ENCODE measurements around the gene GRB10.

- TF ChIP-seq, protein P1, sequence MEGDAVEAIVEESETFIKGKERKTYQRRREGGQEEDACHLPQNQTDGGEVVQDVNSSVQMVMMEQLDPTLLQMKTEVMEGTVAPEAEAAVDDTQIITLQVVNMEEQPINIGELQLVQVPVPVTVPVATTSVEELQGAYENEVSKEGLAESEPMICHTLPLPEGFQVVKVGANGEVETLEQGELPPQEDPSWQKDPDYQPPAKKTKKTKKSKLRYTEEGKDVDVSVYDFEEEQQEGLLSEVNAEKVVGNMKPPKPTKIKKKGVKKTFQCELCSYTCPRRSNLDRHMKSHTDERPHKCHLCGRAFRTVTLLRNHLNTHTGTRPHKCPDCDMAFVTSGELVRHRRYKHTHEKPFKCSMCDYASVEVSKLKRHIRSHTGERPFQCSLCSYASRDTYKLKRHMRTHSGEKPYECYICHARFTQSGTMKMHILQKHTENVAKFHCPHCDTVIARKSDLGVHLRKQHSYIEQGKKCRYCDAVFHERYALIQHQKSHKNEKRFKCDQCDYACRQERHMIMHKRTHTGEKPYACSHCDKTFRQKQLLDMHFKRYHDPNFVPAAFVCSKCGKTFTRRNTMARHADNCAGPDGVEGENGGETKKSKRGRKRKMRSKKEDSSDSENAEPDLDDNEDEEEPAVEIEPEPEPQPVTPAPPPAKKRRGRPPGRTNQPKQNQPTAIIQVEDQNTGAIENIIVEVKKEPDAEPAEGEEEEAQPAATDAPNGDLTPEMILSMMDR (IDR thresholded peaks at IDR 0.05), result no peak
- no peak for TF ChIP-seq POLR2A (IDR thresholded peaks at IDR 0.05)
Measured at GRCh38 chr7:50805447-50806125, 22.9 kb upstream of the GRB10 start.

Data from Peyer's patch (tissue), 4 donors.